OCI-LY1 (cell line): Measurements from ENCODE around the gene CDC73.

Experiments
- CTCF ChIP-seq: fragments of 200-600 bp; sonication (generic), shearing (Covaris generic); IDR thresholded peaks from 2 replicates; pipeline ENCODE4 v1.5.1; 2017; ENCODE audit warnings: mild to moderate bottlenecking, antibody characterized with exemption, low read length, moderate library complexity, mixed read lengths
- EZH2 ChIP-seq: fragments of 200-600 bp; sonication (generic), shearing (Covaris generic); IDR thresholded peaks from 2 replicates; pipeline ENCODE4 v1.8.0; 2017; ENCODE audit warnings: borderline replicate concordance, mixed run types, mild to moderate bottlenecking, antibody characterized with exemption, low read length, moderate library complexity, mixed read lengths

- TF ChIP-seq EZH2 (no peak), CTCF (no peak)
Measured at GRCh38 chr1:193251950-193252349, 130.1 kb downstream of the CDC73 start.
